CD14-positive monocyte (primary cell): ENCODE data around the gene NNAT. TPM values are rescaled to one million over a fixed set of nuclear protein-coding genes. Genes with fewer than 3 reads are reported as not detected.

Experiments used
- DNase-seq, 3 donors: peaks; one replicate each; pipeline ENCODE4 v3.0.0-alpha.2; 2011 to 2022
- H2AFZ ChIP-seq: 2 replicates; pipeline ENCODE4 v1.6.0; 2012; ENCODE audit warnings: mild to moderate bottlenecking, low read depth, low read length, inconsistent platforms; ENCODE audit not compliant: insufficient read depth, poor library complexity, severe bottlenecking
- H3K27ac ChIP-seq, 2 donors: 1 replicate in 1 of 2; 2 replicates in 1 of 2; pipeline ENCODE4 v1.5.1; 2012 to 2013; ENCODE audit warnings: low read length in 2 of 2, control low read depth in 1 of 2, inconsistent platforms in 1 of 2, low read depth in 1 of 2, mild to moderate bottlenecking in 1 of 2
- H3K27me3 ChIP-seq, 2 donors: one replicate each; pipeline versions ENCODE4 v1.6.0 to v1.6.1; 2011 to 2013; ENCODE audit warnings: low read length in 2 of 2; ENCODE audit not compliant: control insufficient read depth in 2 of 2, insufficient read depth in 2 of 2
- H3K36me3 ChIP-seq, 2 donors: replicated peaks in 1 of 2; 1 replicate in 1 of 2; 2 replicates in 1 of 2; pipeline versions ENCODE4 v1.5.1 to v1.6.1; 2012 to 2013; ENCODE audit warnings: low read length in 2 of 2, control low read depth in 1 of 2, inconsistent platforms in 1 of 2, mild to moderate bottlenecking in 1 of 2; ENCODE audit not compliant: insufficient read depth in 2 of 2, control insufficient read depth in 1 of 2
- H3K4me1 ChIP-seq, 2 donors: 1 replicate in 1 of 2; 2 replicates in 1 of 2; pipeline versions ENCODE4 v1.5.1 to v1.6.1; 2012 to 2013; ENCODE audit warnings: low read length in 2 of 2, control low read depth in 1 of 2, inconsistent platforms in 1 of 2, mild to moderate bottlenecking in 1 of 2, moderate library complexity in 1 of 2; ENCODE audit not compliant: insufficient read depth in 2 of 2, control insufficient read depth in 1 of 2
- H3K4me2 ChIP-seq: replicated peaks from 2 replicates; pipeline ENCODE3; 2012; ENCODE audit warnings: low read length, moderate library complexity, mild to moderate bottlenecking; ENCODE audit not compliant: poor library complexity, severe bottlenecking; ENCODE audit errors: extremely low read depth
- H3K4me3 ChIP-seq, 3 experiments: fragments of 200-600 bp in 1 of 3; sonication (generic) in 1 of 3; replicated peaks in 1 of 3; 1 replicate in 2 of 3; 2 replicates in 1 of 3; pipeline ENCODE4 v1.5.1; 2011 to 2013; ENCODE audit warnings: low read length in 3 of 3, mild to moderate bottlenecking in 3 of 3, control low read depth in 2 of 3, low read depth in 2 of 3, inconsistent platforms in 1 of 3, moderate library complexity in 1 of 3
- H3K79me2 ChIP-seq: 2 replicates; pipeline ENCODE4 v1.6.0; 2012; ENCODE audit warnings: mild to moderate bottlenecking, control low read depth, inconsistent platforms, low read length, moderate library complexity; ENCODE audit not compliant: insufficient read depth
- H3K9ac ChIP-seq: 2 replicates; pipeline ENCODE4 v1.6.0; 2017; ENCODE audit warnings: low read length, mild to moderate bottlenecking; ENCODE audit not compliant: insufficient read depth, poor library complexity, severe bottlenecking
- H3K9me3 ChIP-seq, 2 donors: replicated peaks in 1 of 2; 1 replicate in 1 of 2; 2 replicates in 1 of 2; pipeline versions ENCODE4 v1.5.1 to v1.6.1; 2012 to 2013; ENCODE audit warnings: low read length in 2 of 2, control low read depth in 1 of 2; ENCODE audit not compliant: control insufficient read depth in 1 of 2, insufficient read depth in 1 of 2
- H4K20me1 ChIP-seq: 2 replicates; pipeline ENCODE4 v1.6.0; 2012; ENCODE audit warnings: mild to moderate bottlenecking, low read length, control low read depth, moderate library complexity; ENCODE audit not compliant: insufficient read depth
- H3K27ac Mint-ChIP-seq, 7 donors: one replicate each; pipeline ENCODE4 v1.8.0; 2020; ENCODE audit warnings: mild to moderate bottlenecking in 7 of 7, mixed read lengths in 7 of 7, moderate library complexity in 6 of 7, inconsistent platforms in 2 of 7
- H3K27me3 Mint-ChIP-seq, 3 donors: one replicate each; pipeline ENCODE4 v1.8.0; 2021 to 2022; ENCODE audit warnings: low read depth in 3 of 3, mild to moderate bottlenecking in 3 of 3, mixed read lengths in 3 of 3, moderate library complexity in 3 of 3, inconsistent platforms in 1 of 3
- H3K36me3 Mint-ChIP-seq, 2 donors: one replicate each; pipeline ENCODE4 v1.8.0; 2020; ENCODE audit warnings: mixed read lengths in 2 of 2, inconsistent platforms in 1 of 2, mild to moderate bottlenecking in 1 of 2
- H3K4me1 Mint-ChIP-seq: one replicate; pipeline ENCODE4 v1.8.0; 2020; ENCODE audit warnings: mild to moderate bottlenecking, mixed read lengths
- H3K4me3 Mint-ChIP-seq, 2 donors: one replicate each; pipeline ENCODE4 v1.8.0; 2020; ENCODE audit warnings: mild to moderate bottlenecking in 2 of 2, mixed read lengths in 2 of 2, moderate library complexity in 1 of 2
- H3K9me3 Mint-ChIP-seq, 7 donors: one replicate each; pipeline ENCODE4 v1.8.0; 2020 to 2022; ENCODE audit warnings: mixed read lengths in 7 of 7, mild to moderate bottlenecking in 6 of 7, moderate library complexity in 6 of 7, inconsistent platforms in 2 of 7
- CTCF ChIP-seq: fragments of 200-600 bp; IDR thresholded peaks from one replicate; pipeline ENCODE4 v1.8.0; 2022; ENCODE audit warnings: antibody characterized with exemption, mild to moderate bottlenecking
- WGBS: methylation state at CpG from one replicate; pipeline ENCODE4 v1.1.5; 2013; ENCODE audit warnings: missing lambda C conversion rate; ENCODE audit not compliant: insufficient coverage; 5-methylcytosine and 5-hydroxymethylcytosine counted together
- intact Hi-C, 2 donors: fragments of 100-400 bp; cut with micrococcal nuclease; formaldehyde crosslinking; loops; one replicate each; pipeline versions ENCODE4 v1.15.0 to v1.15.1; 2023
- polyA plus RNA-seq, 3 donors: library from polyadenylated mRNA; depleted of rRNA in 1 of 3; unstranded in 2 of 3; stranded (reverse) in 1 of 3; fragments of 300-500 nt in 2 of 3; fragments of >200 nt in 1 of 3; fragmentation: Illumina TruSeq in 2 of 3; gene quantifications; 1 replicate in 2 of 3; 2 replicates in 1 of 3; pipeline ENCODE4 v1.2.3, GENCODE V29; 2012 to 2021

Gene NNAT
- polyA plus RNA-seq, 3 donors = not detected

- Histone ChIP-seq H3K4me1 (no peaks in the 10 kb centered on the region), H3K27ac (no peak overlapping the region), H3K9ac (no peak overlapping the region), H2AFZ (no peak overlapping the region), H3K27me3 (peaks cover 0 to 7% of the 10 kb centered on the region in 2 donors), H3K4me3 (no peak overlapping the region), H3K9me3 (no peaks in the 10 kb centered on the region), H4K20me1 (no peaks in the 10 kb centered on the region), H3K4me2 (no peak overlapping the region), H3K36me3 (no peaks in the 10 kb centered on the region), H3K79me2 (no peaks in the 10 kb centered on the region)
- no peak for TF ChIP-seq CTCF
- H3K27me3 Mint-ChIP-seq = peaks cover 5 to 36% (median 23%) of the 10 kb centered on the region in 3 donors
- DNase-seq = no peak
- H3K27ac Mint-ChIP-seq = peak overlapping the region in 2 of 7 donors; percentile 27 to 38
- no peaks in the 10 kb centered on the region for H3K36me3 Mint-ChIP-seq
- intact Hi-C loops = no loop called here
- H3K9me3 Mint-ChIP-seq = peaks cover 0 to 1% (median 0%) of the 10 kb centered on the region in 7 donors
- 97% methylated on average over 6 of the region's 6 CpGs for WGBS
- no peaks in the 10 kb centered on the region for H3K4me1 Mint-ChIP-seq
- no peak overlapping the region for H3K4me3 Mint-ChIP-seq
Observed at GRCh38 chr20:37556538-37556937, 35.5 kb downstream of the NNAT start.

GRCh38 chr20:37558306-37558705 lies 37.3 kb downstream of the NNAT start:
- intact Hi-C loops = no loop called here

More at GRCh38 chr20:37558306-37558705, 37.3 kb downstream of the NNAT start:
- peaks cover 0 to 1% (median 0%) of the 10 kb centered on the region in 7 donors for H3K9me3 Mint-ChIP-seq
- Histone ChIP-seq H4K20me1 (no peaks in the 10 kb centered on the region), H3K9me3 (no peaks in the 10 kb centered on the region), H3K79me2 (no peaks in the 10 kb centered on the region), H3K9ac (no peak overlapping the region), H2AFZ (no peak overlapping the region), H3K4me3 (no peak overlapping the region), H3K4me1 (no peaks in the 10 kb centered on the region), H3K27ac (no peak overlapping the region), H3K27me3 (peaks cover under 1 to 6% of the 10 kb centered on the region in 2 donors), H3K36me3 (no peaks in the 10 kb centered on the region), H3K4me2 (no peak overlapping the region)
- H3K4me1 Mint-ChIP-seq = no peaks in the 10 kb centered on the region
- H3K27ac Mint-ChIP-seq = no peak overlapping the region
- H3K4me3 Mint-ChIP-seq = no peak overlapping the region
- TF ChIP-seq CTCF = no peak
- no peak for DNase-seq
- H3K36me3 Mint-ChIP-seq = no peaks in the 10 kb centered on the region
- peaks cover 10 to 32% (median 18%) of the 10 kb centered on the region in 3 donors for H3K27me3 Mint-ChIP-seq
- 94% methylated on average over 2 of the region's 4 CpGs for WGBS
